OCI-LY1 (cell line): ENCODE data around the gene NAV2.

Experiments used
- H2AFZ ChIP-seq: fragments of 200-600 bp; sonication (generic), shearing (Covaris generic); 2 replicates; pipeline ENCODE4 v1.6.0; 2014; ENCODE audit warnings: antibody characterized with exemption, mild to moderate bottlenecking, low read length
- H3F3A ChIP-seq: fragments of 200-600 bp; sonication (generic), shearing (Covaris generic); 2 replicates; pipeline ENCODE4 v1.6.0; 2014; ENCODE audit warnings: mild to moderate bottlenecking, antibody characterized with exemption, low read length, moderate library complexity; ENCODE audit not compliant: insufficient read depth
- H3K27ac ChIP-seq: fragments of 200-600 bp; sonication (generic); 2 replicates; pipeline ENCODE4 v1.5.1; 2014; ENCODE audit warnings: low read length, mixed run types, mild to moderate bottlenecking, low read depth; ENCODE audit not compliant: poor library complexity, severe bottlenecking
- H3K27me3 ChIP-seq: fragments of 200-600 bp; sonication (generic); 2 replicates; pipeline ENCODE4 v1.6.0; 2014; ENCODE audit warnings: antibody characterized with exemption, mild to moderate bottlenecking, low read length, moderate library complexity; ENCODE audit not compliant: insufficient read depth
- H3K36me3 ChIP-seq: fragments of 200-600 bp; sonication (generic); 2 replicates; pipeline ENCODE4 v1.6.1; 2014; ENCODE audit warnings: mild to moderate bottlenecking, antibody characterized with exemption, low read length, moderate library complexity, mixed read lengths; ENCODE audit not compliant: insufficient read depth
- H3K4me1 ChIP-seq: fragments of 200-600 bp; sonication (generic); 2 replicates; pipeline ENCODE4 v1.5.1; 2014; ENCODE audit warnings: mild to moderate bottlenecking, low read length, moderate library complexity; ENCODE audit not compliant: insufficient read depth, severe bottlenecking
- H3K4me2 ChIP-seq: fragments of 200-600 bp; sonication (generic), shearing (Covaris generic); 2 replicates; pipeline ENCODE4 v1.6.1; 2014; ENCODE audit warnings: low read length
- H3K4me3 ChIP-seq: fragments of 200-600 bp; sonication (generic); 2 replicates; pipeline ENCODE4 v1.5.1; 2014; ENCODE audit warnings: low read length, low read depth, mild to moderate bottlenecking, mixed read lengths; ENCODE audit not compliant: poor library complexity, severe bottlenecking
- H3K79me2 ChIP-seq: fragments of 200-600 bp; shearing (Covaris generic); 2 replicates; pipeline ENCODE4 v1.6.1; 2016; ENCODE audit warnings: mixed run types, low read length, mixed read lengths; ENCODE audit not compliant: insufficient read depth
- H3K9ac ChIP-seq: fragments of 200-600 bp; sonication (generic), shearing (Covaris generic); 2 replicates; pipeline ENCODE4 v1.6.1; 2014; ENCODE audit warnings: mild to moderate bottlenecking, low read length, mixed read lengths
- H3K9me2 ChIP-seq: fragments of 200-600 bp; sonication (generic), shearing (Covaris generic); 2 replicates; pipeline ENCODE4 v1.6.1; 2014; ENCODE audit warnings: low read depth, mild to moderate bottlenecking, low read length, mixed read lengths
- H3K9me3 ChIP-seq: fragments of 200-600 bp; shearing (Covaris generic); 2 replicates; pipeline ENCODE4 v1.6.1; 2014; ENCODE audit warnings: low read length, mixed read lengths
- H4K20me1 ChIP-seq: fragments of 200-600 bp; sonication (generic), shearing (Covaris generic); 2 replicates; pipeline ENCODE4 v1.6.0; 2016; ENCODE audit warnings: mild to moderate bottlenecking, low read length; ENCODE audit not compliant: insufficient read depth
- EZH2 ChIP-seq: fragments of 200-600 bp; sonication (generic), shearing (Covaris generic); IDR thresholded peaks from 2 replicates; pipeline ENCODE4 v1.8.0; 2017; ENCODE audit warnings: borderline replicate concordance, mixed run types, mild to moderate bottlenecking, antibody characterized with exemption, low read length, moderate library complexity, mixed read lengths
- TF ChIP-seq, protein P1 (sequence below): fragments of 200-600 bp; sonication (generic), shearing (Covaris generic); IDR thresholded peaks from 2 replicates; pipeline ENCODE4 v1.5.1; 2017; ENCODE audit warnings: mild to moderate bottlenecking, antibody characterized with exemption, low read length, moderate library complexity, mixed read lengths

NAV2 gene

DNA sequence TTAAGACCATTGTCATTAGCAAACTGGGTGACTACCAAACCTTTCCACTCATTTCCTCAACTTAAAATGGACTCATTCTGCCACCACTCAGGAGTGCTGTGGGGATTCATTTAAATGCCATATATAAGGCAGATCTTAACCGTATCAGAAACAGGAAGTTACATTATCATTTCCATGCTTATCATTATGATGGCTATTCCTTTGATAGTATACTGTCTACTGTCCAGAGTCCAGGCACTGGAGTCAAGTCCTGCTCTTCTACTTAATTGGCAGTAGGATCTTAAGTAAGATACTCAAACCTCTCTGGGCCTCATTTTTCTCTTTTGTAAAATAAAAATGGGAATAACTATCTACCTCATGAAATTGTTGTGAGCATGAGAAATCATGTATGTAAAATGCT is 8.4 kb upstream of the NAV2 start:
- TF ChIP-seq, protein P1, sequence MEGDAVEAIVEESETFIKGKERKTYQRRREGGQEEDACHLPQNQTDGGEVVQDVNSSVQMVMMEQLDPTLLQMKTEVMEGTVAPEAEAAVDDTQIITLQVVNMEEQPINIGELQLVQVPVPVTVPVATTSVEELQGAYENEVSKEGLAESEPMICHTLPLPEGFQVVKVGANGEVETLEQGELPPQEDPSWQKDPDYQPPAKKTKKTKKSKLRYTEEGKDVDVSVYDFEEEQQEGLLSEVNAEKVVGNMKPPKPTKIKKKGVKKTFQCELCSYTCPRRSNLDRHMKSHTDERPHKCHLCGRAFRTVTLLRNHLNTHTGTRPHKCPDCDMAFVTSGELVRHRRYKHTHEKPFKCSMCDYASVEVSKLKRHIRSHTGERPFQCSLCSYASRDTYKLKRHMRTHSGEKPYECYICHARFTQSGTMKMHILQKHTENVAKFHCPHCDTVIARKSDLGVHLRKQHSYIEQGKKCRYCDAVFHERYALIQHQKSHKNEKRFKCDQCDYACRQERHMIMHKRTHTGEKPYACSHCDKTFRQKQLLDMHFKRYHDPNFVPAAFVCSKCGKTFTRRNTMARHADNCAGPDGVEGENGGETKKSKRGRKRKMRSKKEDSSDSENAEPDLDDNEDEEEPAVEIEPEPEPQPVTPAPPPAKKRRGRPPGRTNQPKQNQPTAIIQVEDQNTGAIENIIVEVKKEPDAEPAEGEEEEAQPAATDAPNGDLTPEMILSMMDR = no peak
- no peak for TF ChIP-seq EZH2
- Histone ChIP-seq H3F3A (no peaks in the 10 kb centered on the region), H3K79me2 (no peaks in the 10 kb centered on the region)

DNA sequence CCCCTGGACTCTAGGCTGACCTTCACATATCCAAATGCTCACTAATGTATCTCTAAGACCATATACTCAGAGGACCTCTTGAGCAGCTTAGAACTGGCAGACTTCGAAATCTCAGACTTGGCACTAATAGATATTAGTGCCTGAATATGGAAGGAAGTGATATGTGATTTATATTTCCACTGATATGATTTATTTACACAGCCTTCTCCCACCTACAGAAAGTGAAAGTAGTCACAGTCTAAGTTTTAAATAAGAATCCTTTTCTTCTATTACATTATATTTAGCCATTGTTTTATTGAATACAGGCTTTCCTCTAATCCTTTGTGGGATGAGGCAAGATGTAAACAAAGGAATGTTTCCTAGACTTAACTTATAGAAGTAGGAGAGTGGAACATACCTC is 6.7 kb upstream of the NAV2 start:
- no peaks in the 10 kb centered on the region for H3K9me3 ChIP-seq
- TF ChIP-seq EZH2 = no peak
- TF ChIP-seq, protein P1 = no peak
- no peak overlapping the region for H3K27ac ChIP-seq
- no peak overlapping the region for H3K4me3 ChIP-seq
- no peak overlapping the region for H2AFZ ChIP-seq
- H3K4me1 ChIP-seq = no peaks in the 10 kb centered on the region
- no peaks in the 10 kb centered on the region for H3K36me3 ChIP-seq
- no peaks in the 10 kb centered on the region for H4K20me1 ChIP-seq
- no peak overlapping the region for H3K4me2 ChIP-seq
- H3K79me2 ChIP-seq = no peaks in the 10 kb centered on the region
- no peaks in the 10 kb centered on the region for H3K9me2 ChIP-seq
- no peaks in the 10 kb centered on the region; the same call in 1 of the 2 replicates for H3K27me3 ChIP-seq
- no peaks in the 10 kb centered on the region for H3F3A ChIP-seq
- H3K9ac ChIP-seq = no peak overlapping the region

More for the DNA sequence above, 8.4 kb upstream of the NAV2 start:
- Histone ChIP-seq H3K4me1 (no peaks in the 10 kb centered on the region), H3K27me3 (no peaks in the 10 kb centered on the region), H2AFZ (no peak overlapping the region), H3K9ac (no peak overlapping the region), H3K9me2 (no peaks in the 10 kb centered on the region), H3K36me3 (no peaks in the 10 kb centered on the region), H3K4me2 (no peak overlapping the region), H3K4me3 (no peak overlapping the region), H4K20me1 (no peaks in the 10 kb centered on the region), H3K9me3 (no peaks in the 10 kb centered on the region), H3K27ac (no peak overlapping the region)

DNA sequence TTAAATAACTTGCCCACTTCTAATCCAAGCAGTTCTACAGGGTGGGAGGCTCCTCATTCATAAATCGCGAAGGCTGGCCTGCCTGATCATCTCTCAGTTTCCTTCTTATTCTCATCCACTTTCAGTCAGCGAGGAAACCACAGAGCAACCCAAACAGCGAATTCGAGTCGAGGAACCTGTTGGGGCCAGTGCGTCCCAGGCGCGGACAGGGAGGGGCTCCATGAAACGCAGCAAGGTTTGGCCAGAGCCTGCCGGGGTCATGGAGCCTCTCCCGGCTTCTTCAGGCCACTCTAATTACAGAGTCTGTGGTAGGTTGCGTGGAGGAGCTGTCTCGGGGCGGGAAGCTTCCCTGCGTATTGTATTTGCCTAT is 741 bp upstream of the NAV2 start:
- Histone ChIP-seq H3F3A (no peaks in the 10 kb centered on the region), H3K4me2 (no peak overlapping the region), H3K9me3 (no peaks in the 10 kb centered on the region), H3K9ac (no peak overlapping the region), H3K27ac (no peak overlapping the region), H3K4me1 (no peaks in the 10 kb centered on the region), H4K20me1 (no peaks in the 10 kb centered on the region), H2AFZ (no peak overlapping the region), H3K9me2 (no peaks in the 10 kb centered on the region), H3K79me2 (no peaks in the 10 kb centered on the region), H3K36me3 (no peaks in the 10 kb centered on the region), H3K27me3 (no peaks in the 10 kb centered on the region; the same call in 1 of the 2 replicates), H3K4me3 (no peak overlapping the region)
- TF ChIP-seq EZH2 = no peak
- TF ChIP-seq, protein P1 = no peak
